Endothelial cell (in vitro differentiated cells): ENCODE results near the gene TMEM205. TPM values are rescaled to one million over a fixed set of nuclear protein-coding genes. Genes with fewer than 3 reads are reported as not detected.
"Not testable (repeated sequence)": the region's sequence is repeated elsewhere in the genome, so short reads cannot be mapped to it uniquely, and the experiment has no call there.

Source experiments
- DNase-seq: peaks from one replicate; pipeline ENCODE4 v3.0.0; 2021; ENCODE audit warnings: low spot score
- H3K27ac Mint-ChIP-seq: one replicate; pipeline ENCODE4 v1.8.0; 2021; ENCODE audit warnings: mixed read lengths, inconsistent platforms; ENCODE audit not compliant: unreplicated experiment
- H3K27me3 Mint-ChIP-seq: one replicate; pipeline ENCODE4 v1.8.0; 2021; ENCODE audit warnings: mild to moderate bottlenecking, moderate library complexity, mixed read lengths, inconsistent platforms; ENCODE audit not compliant: unreplicated experiment
- H3K36me3 Mint-ChIP-seq: one replicate; pipeline ENCODE4 v1.8.0; 2021; ENCODE audit warnings: mild to moderate bottlenecking, low read depth, mixed read lengths, inconsistent platforms; ENCODE audit not compliant: unreplicated experiment
- H3K4me1 Mint-ChIP-seq: one replicate; pipeline ENCODE4 v1.8.0; 2021; ENCODE audit warnings: mild to moderate bottlenecking, mixed read lengths, inconsistent platforms; ENCODE audit not compliant: unreplicated experiment
- H3K4me3 Mint-ChIP-seq: one replicate; pipeline ENCODE4 v1.8.0; 2021; ENCODE audit warnings: mild to moderate bottlenecking, mixed read lengths, inconsistent platforms; ENCODE audit not compliant: unreplicated experiment
- H3K9me3 Mint-ChIP-seq: one replicate; pipeline ENCODE4 v1.8.0; 2021; ENCODE audit warnings: mixed read lengths, inconsistent platforms; ENCODE audit not compliant: unreplicated experiment
- total RNA-seq: library from RNA; stranded (reverse); fragmentation: NEBNext Ultra II Directional; extraction: Animal tissue kit (Norgen Biotek cat#: 25700); gene quantifications from one replicate; pipeline ENCODE4 v1.2.1, GENCODE V29; 2021; ENCODE audit not compliant: unreplicated experiment
- TF ChIP-seq, protein P1 (sequence below): fragments of 200-600 bp; sonication (generic); IDR thresholded peaks from one replicate; pipeline ENCODE4 v1.5.0; 2021; ENCODE audit warnings: antibody characterized with exemption; ENCODE audit not compliant: unreplicated experiment

TMEM205 gene
- total RNA-seq, 1 donor from 2014 or later, result 68.9 TPM

DNA sequence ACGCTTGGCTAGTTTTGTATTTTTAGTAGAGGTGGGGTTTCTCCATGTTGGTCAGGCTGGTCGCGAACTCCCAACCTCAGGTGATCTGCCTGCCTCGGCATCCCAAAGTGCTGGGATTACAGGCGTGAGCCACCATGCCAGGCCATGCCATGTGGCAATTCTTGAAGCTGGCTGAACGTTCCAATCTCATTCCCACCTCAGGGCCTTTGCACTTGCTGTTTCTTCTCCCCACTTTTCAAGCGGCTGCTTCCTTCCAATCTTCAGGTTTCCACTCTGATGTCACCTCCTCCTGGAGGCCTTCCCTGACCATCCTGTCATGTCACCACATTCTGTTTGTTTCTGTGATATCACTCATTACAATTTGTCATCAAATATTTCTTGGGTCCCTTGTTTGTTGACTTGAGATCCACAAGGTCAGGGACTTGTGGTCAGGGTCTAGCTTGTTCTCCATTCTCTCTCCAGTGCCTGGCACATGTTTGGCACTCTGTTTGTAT lies 33.8 kb upstream of the TMEM205 start:
- H3K27ac Mint-ChIP-seq, result peak overlapping the region; percentile 16
- no peaks in the 10 kb centered on the region for H3K9me3 Mint-ChIP-seq
- H3K4me3 Mint-ChIP-seq, result no peak overlapping the region
- peaks cover 14% of the 10 kb centered on the region for H3K27me3 Mint-ChIP-seq
- peaks cover 10% of the 10 kb centered on the region for H3K36me3 Mint-ChIP-seq
- TF ChIP-seq, protein P1, sequence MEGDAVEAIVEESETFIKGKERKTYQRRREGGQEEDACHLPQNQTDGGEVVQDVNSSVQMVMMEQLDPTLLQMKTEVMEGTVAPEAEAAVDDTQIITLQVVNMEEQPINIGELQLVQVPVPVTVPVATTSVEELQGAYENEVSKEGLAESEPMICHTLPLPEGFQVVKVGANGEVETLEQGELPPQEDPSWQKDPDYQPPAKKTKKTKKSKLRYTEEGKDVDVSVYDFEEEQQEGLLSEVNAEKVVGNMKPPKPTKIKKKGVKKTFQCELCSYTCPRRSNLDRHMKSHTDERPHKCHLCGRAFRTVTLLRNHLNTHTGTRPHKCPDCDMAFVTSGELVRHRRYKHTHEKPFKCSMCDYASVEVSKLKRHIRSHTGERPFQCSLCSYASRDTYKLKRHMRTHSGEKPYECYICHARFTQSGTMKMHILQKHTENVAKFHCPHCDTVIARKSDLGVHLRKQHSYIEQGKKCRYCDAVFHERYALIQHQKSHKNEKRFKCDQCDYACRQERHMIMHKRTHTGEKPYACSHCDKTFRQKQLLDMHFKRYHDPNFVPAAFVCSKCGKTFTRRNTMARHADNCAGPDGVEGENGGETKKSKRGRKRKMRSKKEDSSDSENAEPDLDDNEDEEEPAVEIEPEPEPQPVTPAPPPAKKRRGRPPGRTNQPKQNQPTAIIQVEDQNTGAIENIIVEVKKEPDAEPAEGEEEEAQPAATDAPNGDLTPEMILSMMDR, result no peak
- H3K4me1 Mint-ChIP-seq, result peaks cover 29% of the 10 kb centered on the region
- no peak for DNase-seq

DNA sequence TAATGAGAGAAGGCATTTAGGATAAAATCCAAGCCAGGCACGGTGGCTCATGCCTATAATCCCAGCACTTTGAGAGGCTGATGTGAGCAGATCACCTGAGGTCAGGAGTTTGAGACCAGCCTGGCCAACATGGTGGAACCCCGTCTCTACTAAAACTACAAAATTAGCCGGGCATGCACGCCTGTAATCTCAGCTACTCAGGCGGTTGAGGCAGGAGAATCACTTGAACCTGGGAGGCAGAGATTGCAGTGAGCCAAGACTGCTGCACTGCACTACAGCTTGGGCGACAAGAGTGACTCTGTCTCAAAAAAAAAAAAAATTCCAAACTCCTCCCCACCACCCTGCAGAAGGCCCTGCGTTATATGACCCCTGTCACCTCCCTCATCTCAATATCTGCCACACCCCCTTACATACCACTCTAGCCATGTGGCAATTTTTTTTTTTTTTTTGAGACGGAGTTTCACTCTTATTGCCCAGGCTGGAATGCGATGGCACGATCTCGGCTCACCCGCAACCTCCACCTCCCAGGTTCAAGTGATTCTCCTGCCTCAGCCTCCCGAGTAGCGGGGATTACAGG lies 33.3 kb upstream of the TMEM205 start:
- DNase-seq, H3K9me3 Mint-ChIP-seq, H3K4me3 Mint-ChIP-seq, H3K27ac Mint-ChIP-seq, H3K36me3 Mint-ChIP-seq: not testable (repeated sequence)
- Mint-ChIP-seq H3K4me1 (peaks cover 26% of the 10 kb centered on the region), H3K27me3 (peaks cover 11% of the 10 kb centered on the region)

DNA sequence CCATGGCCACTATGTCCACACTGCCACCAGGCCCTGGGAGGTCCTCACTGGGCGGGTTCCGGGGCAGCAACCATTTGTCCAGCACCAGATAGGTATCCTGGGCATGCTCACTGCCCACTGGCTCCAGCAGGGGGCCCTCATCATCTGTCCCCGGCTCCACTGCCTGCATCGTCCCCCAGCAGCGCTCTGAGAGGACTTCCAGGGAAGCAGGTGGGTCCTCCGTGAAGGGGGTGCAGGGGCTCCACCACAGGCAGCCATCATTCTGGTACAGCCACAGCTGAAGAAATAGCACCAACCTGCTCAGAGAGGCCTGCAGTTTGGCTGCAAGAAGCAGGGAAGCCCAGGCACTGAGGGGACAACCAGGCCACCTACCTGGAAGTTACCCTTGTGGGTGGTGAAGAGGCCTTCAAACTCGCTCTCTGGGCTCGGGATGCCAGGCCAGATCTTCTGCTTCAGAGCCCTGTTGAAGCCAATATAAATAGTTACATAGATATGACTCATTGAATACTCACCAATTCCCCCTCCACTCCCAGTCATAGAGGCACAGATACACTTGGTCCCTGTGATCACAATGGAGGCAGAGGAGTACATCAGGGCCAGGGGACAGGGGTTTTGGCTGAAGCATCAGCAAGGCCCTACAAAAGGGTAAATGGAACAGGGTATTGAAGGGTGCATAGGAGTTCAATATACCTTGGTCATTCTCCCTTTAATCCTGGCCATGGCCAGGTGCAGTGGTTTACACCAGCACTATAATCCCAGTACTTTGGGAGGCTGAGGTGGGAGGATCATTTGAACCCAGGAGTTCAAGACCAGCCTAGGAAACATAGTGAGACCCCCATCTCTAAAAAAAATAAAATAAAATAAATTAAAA lies 32.5 kb upstream of the TMEM205 start:
- Mint-ChIP-seq H3K4me3 (no peak overlapping the region), H3K27me3 (peaks cover 11% of the 10 kb centered on the region), H3K36me3 (peaks cover 10% of the 10 kb centered on the region), H3K9me3 (no peaks in the 10 kb centered on the region), H3K4me1 (peaks cover 26% of the 10 kb centered on the region), H3K27ac (no peak overlapping the region)
- TF ChIP-seq, protein P1, result peak; percentile 65
- DNase-seq, result peak; percentile 76

DNA sequence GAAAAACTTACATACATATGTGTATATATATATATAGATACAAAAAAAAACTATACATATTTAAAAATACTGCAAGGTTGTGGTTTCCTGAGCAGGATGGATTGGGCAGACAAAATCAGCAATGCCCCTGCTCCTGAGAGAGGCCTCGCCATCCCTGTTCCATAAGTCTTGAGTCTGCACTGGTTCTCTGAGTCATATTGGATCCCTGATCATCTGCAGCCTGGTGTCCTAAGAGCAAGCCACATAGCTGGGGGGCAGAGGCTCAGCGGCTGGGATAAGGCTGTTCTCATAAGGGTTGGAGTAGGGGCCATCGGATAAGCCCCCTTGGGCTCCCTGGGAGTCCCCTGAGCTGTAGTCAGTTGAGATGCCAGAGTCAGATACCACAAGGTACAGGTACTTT lies 31.7 kb upstream of the TMEM205 start:
- H3K27ac Mint-ChIP-seq, result no peak overlapping the region
- H3K4me3 Mint-ChIP-seq, result no peak overlapping the region
- H3K36me3 Mint-ChIP-seq, result peaks cover 10% of the 10 kb centered on the region
- no peak for DNase-seq
- H3K27me3 Mint-ChIP-seq, result peaks cover 15% of the 10 kb centered on the region
- no peaks in the 10 kb centered on the region for H3K9me3 Mint-ChIP-seq
- H3K4me1 Mint-ChIP-seq, result peaks cover 26% of the 10 kb centered on the region
- TF ChIP-seq, protein P1, result no peak

DNA sequence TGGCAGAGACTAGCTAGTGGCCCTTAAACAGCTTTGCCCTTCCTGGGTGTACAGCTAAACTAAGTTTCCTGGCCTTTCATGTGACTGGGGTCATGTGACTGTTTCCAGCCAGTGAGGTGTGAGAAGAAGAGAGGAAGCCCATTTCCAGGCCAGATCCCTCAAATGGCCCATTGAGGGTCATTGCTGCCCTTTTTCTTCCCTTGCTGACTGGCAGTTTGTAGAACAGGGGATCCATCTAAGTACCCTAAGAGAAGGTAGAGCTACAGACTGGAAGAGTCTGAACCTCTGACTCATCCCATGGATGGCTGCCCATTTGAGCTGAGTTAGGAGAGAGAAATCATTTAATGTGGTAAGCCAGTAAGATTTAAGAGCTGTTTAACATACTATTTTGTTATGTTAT lies 31.2 kb upstream of the TMEM205 start:
- H3K27ac Mint-ChIP-seq, result no peak overlapping the region
- H3K9me3 Mint-ChIP-seq, result no peaks in the 10 kb centered on the region
- H3K36me3 Mint-ChIP-seq, result peaks cover 10% of the 10 kb centered on the region
- TF ChIP-seq, protein P1, result no peak
- DNase-seq, result no peak
- peaks cover 26% of the 10 kb centered on the region for H3K4me1 Mint-ChIP-seq
- H3K27me3 Mint-ChIP-seq, result peaks cover 15% of the 10 kb centered on the region
- no peak overlapping the region for H3K4me3 Mint-ChIP-seq
